Osteoblast (primary cell): ENCODE data around the gene PDE9A. TPM values are rescaled to one million over a fixed set of nuclear protein-coding genes. Genes with fewer than 3 reads are reported as not detected.

Experiments
- DNase-seq: peaks from one replicate; pipeline ENCODE4 v3.0.0; 2011; ENCODE audit warnings: low spot score, mixed read lengths; ENCODE audit not compliant: insufficient read length; ENCODE audit errors: missing footprints
- H2AFZ ChIP-seq: 2 replicates; pipeline ENCODE4 v1.6.0; 2011; ENCODE audit warnings: mild to moderate bottlenecking, low read length
- H3K27ac ChIP-seq: 2 replicates; pipeline ENCODE4 v1.5.1; 2011; ENCODE audit warnings: mild to moderate bottlenecking, low read depth, low read length, moderate library complexity
- H3K27me3 ChIP-seq: 2 replicates; pipeline ENCODE4 v1.6.0; 2012; ENCODE audit warnings: mild to moderate bottlenecking, control low read depth, inconsistent platforms, low read length, moderate library complexity; ENCODE audit not compliant: insufficient read depth
- H3K36me3 ChIP-seq: 2 replicates; pipeline ENCODE4 v1.5.1; 2011; ENCODE audit warnings: mild to moderate bottlenecking, low read length, control low read depth, moderate library complexity; ENCODE audit not compliant: insufficient read depth
- H3K4me1 ChIP-seq: 2 replicates; pipeline ENCODE4 v1.5.1; 2011; ENCODE audit warnings: mild to moderate bottlenecking, low read length, control low read depth, moderate library complexity; ENCODE audit not compliant: insufficient read depth
- H3K4me2 ChIP-seq: 2 replicates; pipeline ENCODE4 v1.6.0; 2011; ENCODE audit warnings: mild to moderate bottlenecking, low read length; ENCODE audit not compliant: insufficient read depth
- H3K4me3 ChIP-seq: fragments of 200-600 bp; sonication (generic); 3 replicates; pipeline ENCODE4 v1.5.1; 2012; ENCODE audit warnings: mild to moderate bottlenecking, low read length, inconsistent platforms; ENCODE audit not compliant: insufficient read depth
- H3K79me2 ChIP-seq: 2 replicates; pipeline ENCODE4 v1.6.0; 2012; ENCODE audit warnings: mild to moderate bottlenecking, low read length, control low read depth, inconsistent platforms; ENCODE audit not compliant: insufficient read depth
- H3K9me3 ChIP-seq: 2 replicates; pipeline ENCODE4 v1.5.1; 2011; ENCODE audit warnings: low read depth, low read length, control low read depth
- H4K20me1 ChIP-seq: 2 replicates; pipeline ENCODE4 v1.6.0; 2012; ENCODE audit warnings: mild to moderate bottlenecking, low read length, control low read depth; ENCODE audit not compliant: insufficient read depth
- total RNA-seq: library from RNA; depleted of rRNA; stranded (reverse); fragments of >200 nt; gene quantifications from 2 replicates; pipeline ENCODE4 v1.2.3, GENCODE V29; 2012
- TF ChIP-seq, protein P1 (sequence below): IDR thresholded peaks from 2 replicates; pipeline ENCODE4 v1.5.1; 2011; ENCODE audit warnings: mild to moderate bottlenecking, low read depth, low read length, moderate library complexity; ENCODE audit errors: extremely low read depth

The PDE9A gene
- total RNA-seq, 1 donor, result 0.36 TPM

DNA sequence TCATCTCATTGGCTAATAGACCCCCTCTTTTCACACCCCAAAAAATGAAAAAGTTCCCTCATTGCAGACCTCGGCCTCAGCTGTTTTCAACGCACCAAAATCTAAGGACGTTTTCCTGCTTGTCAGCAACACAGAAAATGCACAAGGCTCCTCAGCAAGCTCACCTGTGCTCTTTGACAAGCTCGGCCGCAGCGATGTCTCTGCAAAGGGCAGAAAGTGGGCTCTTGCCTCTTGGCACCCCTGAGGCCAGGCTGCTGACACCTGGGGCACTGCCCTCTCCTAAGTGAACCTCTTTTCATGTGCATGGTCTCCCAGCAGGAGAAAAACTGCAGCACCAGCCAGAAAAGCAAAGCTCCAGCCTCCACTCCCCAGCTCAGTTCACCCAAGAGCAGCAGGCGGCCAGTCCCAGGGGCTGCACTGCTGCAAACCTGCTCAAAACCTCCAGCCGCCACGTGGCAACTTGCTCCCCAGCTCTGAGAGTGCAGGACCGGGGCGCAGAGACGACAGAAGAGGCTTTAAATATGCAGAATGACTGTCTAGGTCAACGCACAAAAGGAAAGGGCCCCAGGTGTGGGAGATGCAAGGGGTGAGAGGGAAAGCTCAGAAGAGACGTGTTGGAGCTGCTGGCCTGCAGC, 101.7 kb downstream of the PDE9A start:
- TF ChIP-seq, protein P1, sequence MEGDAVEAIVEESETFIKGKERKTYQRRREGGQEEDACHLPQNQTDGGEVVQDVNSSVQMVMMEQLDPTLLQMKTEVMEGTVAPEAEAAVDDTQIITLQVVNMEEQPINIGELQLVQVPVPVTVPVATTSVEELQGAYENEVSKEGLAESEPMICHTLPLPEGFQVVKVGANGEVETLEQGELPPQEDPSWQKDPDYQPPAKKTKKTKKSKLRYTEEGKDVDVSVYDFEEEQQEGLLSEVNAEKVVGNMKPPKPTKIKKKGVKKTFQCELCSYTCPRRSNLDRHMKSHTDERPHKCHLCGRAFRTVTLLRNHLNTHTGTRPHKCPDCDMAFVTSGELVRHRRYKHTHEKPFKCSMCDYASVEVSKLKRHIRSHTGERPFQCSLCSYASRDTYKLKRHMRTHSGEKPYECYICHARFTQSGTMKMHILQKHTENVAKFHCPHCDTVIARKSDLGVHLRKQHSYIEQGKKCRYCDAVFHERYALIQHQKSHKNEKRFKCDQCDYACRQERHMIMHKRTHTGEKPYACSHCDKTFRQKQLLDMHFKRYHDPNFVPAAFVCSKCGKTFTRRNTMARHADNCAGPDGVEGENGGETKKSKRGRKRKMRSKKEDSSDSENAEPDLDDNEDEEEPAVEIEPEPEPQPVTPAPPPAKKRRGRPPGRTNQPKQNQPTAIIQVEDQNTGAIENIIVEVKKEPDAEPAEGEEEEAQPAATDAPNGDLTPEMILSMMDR, result no peak
- no peak overlapping the region for H3K4me2 ChIP-seq
- H3K27ac ChIP-seq, result no peak overlapping the region
- no peaks in the 10 kb centered on the region for H4K20me1 ChIP-seq
- H3K4me1 ChIP-seq, result no peaks in the 10 kb centered on the region
- no peaks in the 10 kb centered on the region for H3K27me3 ChIP-seq
- H2AFZ ChIP-seq, result no peak overlapping the region
- H3K36me3 ChIP-seq, result no peaks in the 10 kb centered on the region
- H3K79me2 ChIP-seq, result no peaks in the 10 kb centered on the region
- no peak overlapping the region for H3K4me3 ChIP-seq
- peak; percentile 47 for DNase-seq
- no peaks in the 10 kb centered on the region for H3K9me3 ChIP-seq

DNA sequence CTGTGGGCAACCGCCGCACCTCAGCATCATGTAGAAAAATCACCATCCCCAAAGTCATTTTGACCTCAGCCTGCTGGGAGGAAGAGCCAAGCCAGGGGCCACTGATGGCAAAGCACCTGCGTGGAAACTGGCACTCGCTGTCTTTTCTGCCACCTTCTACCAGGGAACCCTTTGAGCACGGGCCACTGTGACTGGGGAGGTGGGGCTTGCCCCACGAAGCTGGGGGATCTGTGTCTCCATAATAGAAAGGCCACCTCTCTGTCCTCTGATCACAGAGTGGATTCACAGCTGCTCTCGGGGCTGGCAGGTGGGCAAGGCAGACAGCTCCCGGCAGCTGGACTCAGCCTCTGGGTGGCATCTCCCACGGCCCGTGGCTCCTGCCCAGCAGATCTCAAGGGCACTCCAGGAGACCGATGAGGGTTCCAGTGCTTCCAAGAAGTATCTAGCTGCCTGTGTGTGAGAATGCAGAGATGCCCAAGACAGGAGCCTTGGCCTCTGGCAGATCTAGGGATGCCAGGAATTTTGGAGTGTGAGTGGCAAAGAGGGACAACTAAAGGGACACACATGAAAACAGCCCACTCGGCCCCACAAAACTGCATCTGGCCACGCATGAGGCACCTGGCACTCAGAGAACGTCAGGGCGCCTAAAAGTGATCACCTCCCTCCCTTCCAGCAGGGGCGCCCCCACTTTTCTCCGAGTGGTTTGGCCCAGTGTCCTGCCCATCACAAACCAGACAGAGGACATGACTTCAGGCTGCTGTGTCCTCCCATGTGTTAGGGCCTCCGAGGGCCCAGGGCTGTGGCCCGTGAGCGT, 102.6 kb downstream of the PDE9A start:
- H3K4me3 ChIP-seq, result no peak overlapping the region
- H3K27me3 ChIP-seq, result no peaks in the 10 kb centered on the region
- no peaks in the 10 kb centered on the region for H3K4me1 ChIP-seq
- H3K79me2 ChIP-seq, result no peaks in the 10 kb centered on the region
- DNase-seq, result peak; percentile 72
- no peak overlapping the region for H3K4me2 ChIP-seq
- no peaks in the 10 kb centered on the region for H4K20me1 ChIP-seq
- no peak overlapping the region for H3K27ac ChIP-seq
- H2AFZ ChIP-seq, result no peak overlapping the region
- no peaks in the 10 kb centered on the region for H3K36me3 ChIP-seq
- TF ChIP-seq, protein P1, result no peak
- no peaks in the 10 kb centered on the region for H3K9me3 ChIP-seq

DNA sequence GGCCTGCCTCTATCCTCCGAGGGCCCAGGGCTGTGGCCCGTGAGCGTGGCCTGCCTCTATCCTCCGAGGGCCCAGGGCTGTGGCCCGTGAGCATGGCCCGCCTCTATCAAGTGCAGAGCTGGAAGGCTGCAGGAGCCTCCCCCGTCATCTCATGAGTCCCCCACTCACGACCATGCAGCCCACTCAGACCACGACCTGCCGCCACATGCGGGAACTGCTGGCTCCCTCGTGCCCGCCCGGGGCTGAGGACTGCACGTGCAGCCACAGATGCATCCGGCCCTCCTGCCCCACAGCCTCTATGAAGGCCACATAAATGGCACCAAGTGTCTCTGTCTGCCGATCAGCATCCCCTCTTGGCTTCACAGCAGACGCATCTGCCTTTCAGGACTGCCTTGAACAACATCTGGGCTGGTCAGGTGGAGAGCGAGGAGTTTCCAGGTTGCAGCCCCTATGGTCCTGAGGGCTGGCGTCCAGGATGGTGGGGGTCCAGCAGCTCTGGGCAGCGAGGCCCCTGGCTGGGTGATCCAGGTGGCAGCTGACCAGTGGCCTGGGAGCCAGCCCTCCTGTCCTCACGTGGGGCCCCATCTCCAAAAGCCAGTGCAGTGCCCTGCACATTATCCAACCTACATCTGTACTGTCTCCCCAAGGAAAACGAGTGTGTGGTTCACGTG, 103.3 kb downstream of the PDE9A start:
- Histone ChIP-seq H4K20me1 (no peaks in the 10 kb centered on the region), H3K9me3 (no peaks in the 10 kb centered on the region), H3K4me2 (no peak overlapping the region), H3K27me3 (no peaks in the 10 kb centered on the region), H3K27ac (no peak overlapping the region), H3K4me1 (no peaks in the 10 kb centered on the region), H2AFZ (no peak overlapping the region), H3K4me3 (no peak overlapping the region), H3K79me2 (no peaks in the 10 kb centered on the region), H3K36me3 (no peaks in the 10 kb centered on the region)
- TF ChIP-seq, protein P1, result no peak
- DNase-seq, result peak; percentile 56

DNA sequence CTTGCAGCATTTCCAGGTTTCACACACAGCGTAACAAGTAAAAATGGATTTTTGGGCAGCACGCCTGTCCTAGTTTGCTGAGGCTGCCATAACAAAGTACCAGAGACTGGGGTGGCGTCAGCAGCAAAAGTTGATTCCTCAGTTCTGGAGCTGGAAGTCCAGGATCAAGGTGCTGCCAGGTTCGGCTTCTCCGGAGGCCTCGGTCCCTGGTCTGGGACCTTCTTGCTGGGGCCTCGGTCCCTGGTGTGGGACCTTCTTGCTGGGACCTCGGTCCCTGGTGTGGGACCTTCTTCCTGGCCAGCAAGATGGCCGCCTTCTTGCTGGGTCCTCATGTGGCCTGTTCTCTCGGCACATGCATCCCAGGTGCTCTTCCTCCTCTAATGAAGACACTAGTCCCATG, 104.0 kb downstream of the PDE9A start:
- Histone ChIP-seq H3K79me2 (no peaks in the 10 kb centered on the region), H3K27me3 (no peaks in the 10 kb centered on the region), H3K4me3 (no peak overlapping the region), H2AFZ (no peak overlapping the region), H4K20me1 (no peaks in the 10 kb centered on the region), H3K4me1 (no peaks in the 10 kb centered on the region), H3K4me2 (no peak overlapping the region), H3K27ac (no peak overlapping the region), H3K36me3 (no peaks in the 10 kb centered on the region), H3K9me3 (no peaks in the 10 kb centered on the region)
- TF ChIP-seq, protein P1, result no peak
- DNase-seq, result peak; percentile 14
